Activated CD4-positive, alpha-beta T cell treated with anti-CD3 and anti-CD28 coated beads, Interleukin-2, amount 10 ng/mL, durations not matched to agents 7 days and 5 days (primary cell): ENCODE data around the gene SSC5D. TPM values are rescaled to one million over a fixed set of nuclear protein-coding genes. Genes with fewer than 3 reads are reported as not detected.

ENCODE experiments used
- CTCF ChIA-PET: fragments of 350-600 bp; sonication (Branson Sonifier 250); formaldehyde crosslinking; loops from one replicate; lab custom pipeline; 2021; ENCODE audit warnings: antibody characterized with exemption; lab: Charles Lee
- POLR2A ChIA-PET: fragments of 350-600 bp; sonication (Branson Sonifier 250); formaldehyde crosslinking; loops from one replicate; lab custom pipeline; 2021; ENCODE audit warnings: antibody characterized with exemption; lab: Charles Lee
- DNase-seq: peaks from one replicate; pipeline ENCODE4 v3.0.0-alpha.2; 2020
- H3K27ac Mint-ChIP-seq: one replicate; pipeline ENCODE4 v1.8.0; 2021; ENCODE audit warnings: mild to moderate bottlenecking, moderate library complexity, mixed read lengths
- H3K27me3 Mint-ChIP-seq: one replicate; pipeline ENCODE4 v1.8.0; 2021; ENCODE audit warnings: mixed read lengths
- H3K36me3 Mint-ChIP-seq: one replicate; pipeline ENCODE4 v1.8.0; 2021; ENCODE audit warnings: low read depth, mixed read lengths
- H3K4me1 Mint-ChIP-seq: one replicate; pipeline ENCODE4 v1.8.0; 2021; ENCODE audit warnings: mixed read lengths
- H3K4me3 Mint-ChIP-seq: one replicate; pipeline ENCODE4 v1.8.0; 2021; ENCODE audit warnings: mild to moderate bottlenecking, moderate library complexity, mixed read lengths
- H3K9me3 Mint-ChIP-seq: one replicate; pipeline ENCODE4 v1.8.0; 2021; ENCODE audit warnings: mixed read lengths
- total RNA-seq, 2 experiments: library from RNA; stranded (reverse); gene quantifications; one replicate each; pipeline ENCODE4 v1.2.3, GENCODE V29; 2021

Gene SSC5D
- total RNA-seq, 2 experiments from 2014 or later: 0.42 to 0.98 TPM

DNA sequence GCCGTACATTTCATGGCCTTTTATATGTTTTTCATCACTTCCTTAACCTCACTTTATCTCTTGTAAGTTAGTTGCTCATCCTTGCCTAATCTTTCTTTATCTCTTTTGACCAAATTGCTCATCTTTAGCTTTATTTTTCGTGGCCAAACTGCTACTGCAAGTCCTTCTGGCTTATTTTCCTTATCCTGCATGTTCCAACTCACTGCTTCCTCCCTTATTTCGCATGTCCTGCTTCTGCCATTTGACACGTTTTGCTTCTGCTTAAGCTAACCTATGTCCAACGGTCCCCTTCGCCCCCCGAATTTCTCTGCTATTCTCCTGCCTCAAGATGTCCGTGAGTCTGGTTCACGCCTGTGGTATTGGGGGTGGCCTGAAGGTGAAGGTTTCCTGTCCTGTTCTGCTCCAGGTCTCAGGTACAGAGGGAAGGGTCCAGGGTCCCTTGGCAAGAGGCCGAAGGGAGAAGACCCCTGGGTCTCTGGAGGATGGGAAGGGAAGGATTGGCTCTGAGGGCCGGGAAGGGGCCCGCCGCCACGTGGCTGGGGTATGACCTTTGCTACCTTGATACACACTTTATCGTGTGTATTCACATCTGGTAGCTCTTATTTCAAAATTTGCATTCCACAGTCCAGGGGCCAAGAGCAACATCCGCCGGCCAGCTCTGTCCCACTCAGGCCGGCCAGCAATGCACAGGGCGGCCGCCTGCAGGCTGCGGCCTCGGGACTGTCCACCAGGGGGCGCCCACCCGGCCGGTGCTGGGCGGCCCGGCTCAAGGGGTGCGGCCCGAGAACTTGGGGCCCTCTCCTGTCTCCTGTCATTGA is 20.8 kb upstream of the SSC5D start:
- CTCF ChIA-PET: interaction anchor here (0.5 to 3.0 kb wide), 16 partner anchors 9 to 1377 kb away, joined by 3 to 22 read pairs (median 3); partner anchors contain the start of genes U2AF2 and ZNF628
- POLR2A ChIA-PET: interaction anchor here (0.5 kb wide), 1 partner anchor 9 kb away, joined by 3 read pairs; the partner anchor contains the start of gene ZNF628
- H3K9me3 Mint-ChIP-seq: no peaks in the 10 kb centered on the region
- DNase-seq: peak; percentile 65
- peaks cover 2% of the 10 kb centered on the region for H3K27me3 Mint-ChIP-seq
- H3K36me3 Mint-ChIP-seq: no peaks in the 10 kb centered on the region
- H3K4me1 Mint-ChIP-seq: peaks cover 7% of the 10 kb centered on the region
- H3K27ac Mint-ChIP-seq: peak overlapping the region; percentile 9
- no peak overlapping the region for H3K4me3 Mint-ChIP-seq

DNA sequence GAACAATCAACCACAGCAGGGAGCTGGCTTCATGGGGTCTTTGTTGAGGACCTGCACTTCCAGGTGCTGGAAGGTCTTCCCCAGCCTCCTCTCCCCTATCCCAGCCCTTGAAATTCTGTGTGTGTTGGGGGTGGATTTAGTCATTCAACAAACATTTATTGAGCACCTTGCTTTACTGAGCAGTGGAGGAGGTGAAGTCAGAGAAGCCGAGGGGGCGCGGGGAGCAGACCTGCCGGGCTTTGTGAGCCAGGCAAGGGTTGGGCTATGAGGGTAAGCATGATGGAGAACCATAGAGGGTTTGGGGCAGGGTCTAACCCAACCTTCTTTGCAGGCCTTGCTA is 20.2 kb upstream of the SSC5D start:
- POLR2A ChIA-PET: no interaction called here
- no peak overlapping the region for H3K4me3 Mint-ChIP-seq
- CTCF ChIA-PET: interaction anchor here (0.5 to 3.0 kb wide), 14 partner anchors 9 to 797 kb away, joined by 3 to 22 read pairs (median 5); partner anchors contain the start of gene ZNF628

GRCh38 chr19:55471266-55471665 is 17.0 kb upstream of the SSC5D start:
- ChIA-PET POLR2A (no interaction called here), CTCF (interaction anchor here (1.3 kb wide), 1 partner anchor 33 kb away, joined by 8 read pairs; no protein-coding TSS in a partner anchor)
- Mint-ChIP-seq H3K4me3 (no peak overlapping the region), H3K27me3 (peaks cover 2% of the 10 kb centered on the region), H3K4me1 (peaks cover 6% of the 10 kb centered on the region), H3K36me3 (no peaks in the 10 kb centered on the region), H3K27ac (no peak overlapping the region), H3K9me3 (no peaks in the 10 kb centered on the region)
- DNase-seq: no peak

More for the DNA sequence above, 20.2 kb upstream of the SSC5D start:
- Mint-ChIP-seq H3K27ac (no peak overlapping the region), H3K27me3 (peaks cover 2% of the 10 kb centered on the region), H3K9me3 (no peaks in the 10 kb centered on the region), H3K4me1 (peaks cover 3% of the 10 kb centered on the region), H3K36me3 (no peaks in the 10 kb centered on the region)
- no peak for DNase-seq

DNA sequence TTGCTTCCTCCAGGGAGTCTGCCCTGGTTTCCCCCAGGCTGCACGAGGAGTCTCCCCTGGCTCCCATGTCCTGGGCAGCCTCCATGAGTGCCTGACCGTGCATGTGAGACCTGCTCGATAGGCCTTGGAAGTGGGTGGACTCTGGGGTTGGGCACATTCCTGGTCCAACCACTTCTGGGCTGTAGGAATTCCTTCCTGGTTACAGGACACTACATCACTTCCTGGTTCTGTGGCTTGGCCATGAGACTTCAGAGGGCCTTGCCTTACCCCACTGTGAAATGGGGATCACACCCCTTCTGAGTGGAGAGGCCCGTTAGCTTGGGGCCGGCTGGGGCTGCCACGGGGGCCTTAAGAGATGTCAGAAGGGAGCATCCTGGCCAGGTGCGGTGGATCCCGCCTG is 15.8 kb upstream of the SSC5D start:
- CTCF ChIA-PET: no interaction called here

DNA sequence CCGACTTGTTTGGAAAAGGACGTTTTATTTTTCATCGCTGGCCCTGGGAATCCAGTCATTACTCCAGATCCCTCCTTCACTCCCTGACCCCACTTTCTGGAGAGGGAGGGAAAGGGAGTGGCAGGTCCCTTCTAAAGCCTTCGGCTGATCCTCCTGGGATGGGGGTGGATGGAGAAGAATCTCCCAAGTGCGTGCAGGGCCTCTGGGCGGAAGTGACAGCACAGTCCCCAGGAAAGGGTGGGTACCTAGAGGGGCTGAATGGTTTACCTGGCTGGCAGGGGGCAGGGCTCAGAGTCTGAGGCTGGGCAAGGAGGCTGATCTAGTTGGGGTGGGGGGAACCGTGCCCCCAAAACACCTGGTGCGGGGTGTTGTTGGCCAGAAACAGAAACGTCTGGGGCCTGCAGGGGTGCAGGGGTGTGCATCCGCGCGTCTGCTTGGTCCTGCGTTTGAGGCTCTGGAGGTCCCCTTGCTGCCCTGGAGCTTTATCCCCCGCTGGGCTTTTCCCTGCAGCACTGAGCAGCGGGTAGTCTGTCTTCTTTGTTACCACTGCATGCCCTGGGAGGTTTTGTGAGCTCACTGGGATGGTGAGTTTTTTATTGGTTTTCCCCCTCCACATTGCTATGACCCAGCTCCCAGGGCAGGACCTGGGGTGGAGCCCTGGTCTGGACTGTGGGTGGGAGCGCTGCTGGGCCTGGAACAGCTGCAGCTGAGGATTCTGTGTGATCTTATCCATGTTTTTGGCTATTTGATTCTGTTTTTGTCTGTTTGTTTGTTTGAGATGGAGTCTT is 14.8 kb upstream of the SSC5D start:
- POLR2A ChIA-PET: no interaction called here
- peak overlapping the region; percentile 72 for H3K27ac Mint-ChIP-seq
- no peak for DNase-seq
- no peaks in the 10 kb centered on the region for H3K27me3 Mint-ChIP-seq
- no peak overlapping the region for H3K4me3 Mint-ChIP-seq
- H3K9me3 Mint-ChIP-seq: no peaks in the 10 kb centered on the region
- peaks cover 16% of the 10 kb centered on the region for H3K4me1 Mint-ChIP-seq
- H3K36me3 Mint-ChIP-seq: no peaks in the 10 kb centered on the region
- CTCF ChIA-PET: interaction anchor here (1.3 to 2.1 kb wide), 2 partner anchors 12 to 30 kb away, joined by 3 to 8 read pairs; partner anchors contain the start of gene ISOC2

More for the DNA sequence above, 15.8 kb upstream of the SSC5D start:
- H3K27me3 Mint-ChIP-seq: no peaks in the 10 kb centered on the region
- POLR2A ChIA-PET: no interaction called here
- no peaks in the 10 kb centered on the region for H3K9me3 Mint-ChIP-seq
- H3K4me3 Mint-ChIP-seq: no peak overlapping the region
- peaks cover 10% of the 10 kb centered on the region for H3K4me1 Mint-ChIP-seq
- no peaks in the 10 kb centered on the region for H3K36me3 Mint-ChIP-seq
- H3K27ac Mint-ChIP-seq: no peak overlapping the region
- DNase-seq: no peak

DNA sequence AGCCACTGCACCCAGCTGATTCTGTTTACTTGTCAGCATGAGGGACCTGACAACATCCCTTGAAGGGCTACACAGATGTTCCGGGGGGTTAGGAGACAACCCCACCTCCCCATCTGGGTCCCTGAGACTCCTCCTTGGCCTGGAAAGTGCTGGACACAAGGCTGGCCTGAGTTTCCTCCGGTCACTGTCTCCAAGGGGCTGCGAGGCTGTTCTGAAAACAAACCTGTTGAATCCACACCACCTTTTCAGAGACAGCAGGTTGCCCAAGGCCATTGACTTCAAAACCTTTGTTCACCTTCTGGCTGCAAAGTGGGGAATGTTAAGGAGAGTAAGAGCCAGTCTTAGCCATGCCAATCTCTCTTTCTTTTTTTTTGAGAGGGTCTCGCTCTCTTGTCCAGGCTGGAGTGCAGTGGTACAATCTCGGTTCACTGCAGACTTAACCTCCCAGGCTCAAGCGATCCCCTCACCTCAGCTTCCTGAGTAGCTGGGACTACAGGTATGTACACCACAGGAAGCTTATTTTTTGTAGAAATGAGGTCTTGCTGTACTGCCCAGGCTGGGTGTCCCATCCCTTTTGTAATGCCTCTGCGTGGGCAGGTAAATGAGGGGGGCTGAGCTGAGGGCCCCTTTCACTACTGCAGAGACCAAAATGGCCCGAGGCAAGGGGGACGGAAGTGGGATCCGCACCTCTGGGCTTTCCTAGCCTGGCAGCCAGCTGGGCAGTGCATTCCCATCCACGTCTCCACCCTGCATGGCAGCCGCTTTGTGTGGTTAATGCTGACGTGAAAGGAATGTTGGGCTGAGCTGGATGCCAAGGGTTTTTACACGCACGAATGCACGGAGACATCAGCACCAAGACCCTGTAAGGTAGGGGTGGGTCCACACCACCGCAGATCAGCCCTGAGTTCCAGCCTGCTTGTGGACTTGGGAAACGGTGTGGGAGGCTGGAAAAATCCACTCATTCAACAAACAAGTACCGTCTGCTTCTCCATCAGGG is 13.7 kb upstream of the SSC5D start:
- DNase-seq: no peak
- no peaks in the 10 kb centered on the region for H3K9me3 Mint-ChIP-seq
- H3K36me3 Mint-ChIP-seq: no peaks in the 10 kb centered on the region
- no peak overlapping the region for H3K27ac Mint-ChIP-seq
- no peak overlapping the region for H3K4me3 Mint-ChIP-seq
- H3K27me3 Mint-ChIP-seq: no peaks in the 10 kb centered on the region
- H3K4me1 Mint-ChIP-seq: peaks cover 26% of the 10 kb centered on the region
- ChIA-PET POLR2A (no interaction called here), CTCF (interaction anchor here (2.1 kb wide), 1 partner anchor 29 kb away, joined by 8 read pairs; no protein-coding TSS in a partner anchor)

- H3K27me3 Mint-ChIP-seq: no peaks in the 10 kb centered on the region
- peaks cover 2% of the 10 kb centered on the region for H3K36me3 Mint-ChIP-seq
- peaks cover 33% of the 10 kb centered on the region for H3K4me1 Mint-ChIP-seq
- peak within 1 kb of the TSS; percentile 90 for H3K27ac Mint-ChIP-seq
- H3K4me3 Mint-ChIP-seq: peak within 1 kb of the TSS; percentile 87
- ChIA-PET CTCF (interaction anchor here (0.7 to 2.7 kb wide), 8 partner anchors 8 to 303 kb away, joined by 3 to 17 read pairs (median 3); partner anchors contain the start of gene KMT5C), POLR2A (interaction anchor here (0.6 to 1.0 kb wide), 2 partner anchors 9 kb away, joined by 3 to 5 read pairs; partner anchors contain the start of gene NAT14)
- H3K9me3 Mint-ChIP-seq: no peaks in the 10 kb centered on the region
- DNase-seq: peak; percentile 98
Measured at GRCh38 chr19:55476100-55476775, 12.0 kb upstream of the SSC5D start, which contains the start of gene ZNF628. Gene ZNF628, plus strand, starts transcription at chr19:55476617. Its CDS starts 3,294 bp downstream, at chr19:55479911.

- Mint-ChIP-seq H3K27me3 (no peaks in the 10 kb centered on the region), H3K4me1 (peaks cover 33% of the 10 kb centered on the region), H3K4me3 (peak overlapping the region; percentile 87), H3K36me3 (peaks cover 2% of the 10 kb centered on the region), H3K27ac (peak overlapping the region; percentile 74), H3K9me3 (no peaks in the 10 kb centered on the region)
- POLR2A ChIA-PET: no interaction called here
- CTCF ChIA-PET: interaction anchor here (0.7 to 2.7 kb wide), 4 partner anchors 10 to 26 kb away, joined by 3 to 17 read pairs (median 8); no protein-coding TSS in a partner anchor
- DNase-seq: no peak
Measured at GRCh38 chr19:55477905-55478304, 10.3 kb upstream of the SSC5D start.

DNA sequence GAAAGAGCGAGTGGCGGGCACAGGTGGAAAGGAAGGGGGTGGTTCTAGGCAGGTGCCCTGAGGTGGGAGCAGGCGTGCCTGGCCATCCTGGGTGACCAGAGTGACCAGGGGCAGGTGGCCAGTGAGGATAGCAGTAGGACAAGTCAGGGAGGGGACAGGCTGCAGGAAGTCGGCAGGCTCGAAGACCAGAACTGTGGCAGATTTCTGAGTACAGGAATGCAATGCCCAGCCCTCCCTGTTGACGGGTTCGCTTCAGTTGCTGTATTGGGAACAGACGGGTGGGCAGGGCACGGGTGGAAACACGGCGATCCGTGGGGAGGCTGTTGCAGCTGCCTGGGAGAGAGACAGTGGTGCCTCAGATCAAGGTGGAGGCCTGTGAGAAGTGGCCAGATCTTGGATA is 9.9 kb upstream of the SSC5D start:
- H3K27ac Mint-ChIP-seq: no peak overlapping the region
- H3K4me1 Mint-ChIP-seq: peaks cover 33% of the 10 kb centered on the region
- POLR2A ChIA-PET: no interaction called here

GRCh38 chr19:55479045-55479444 is 9.2 kb upstream of the SSC5D start:
- Mint-ChIP-seq H3K4me1 (peaks cover 33% of the 10 kb centered on the region), H3K27me3 (no peaks in the 10 kb centered on the region), H3K27ac (no peak overlapping the region), H3K9me3 (no peaks in the 10 kb centered on the region), H3K36me3 (peaks cover 2% of the 10 kb centered on the region), H3K4me3 (peak overlapping the region; percentile 11)
- ChIA-PET POLR2A (no interaction called here), CTCF (no interaction called here)
- no peak for DNase-seq

More for the DNA sequence above, 9.9 kb upstream of the SSC5D start:
- Mint-ChIP-seq H3K36me3 (peaks cover 2% of the 10 kb centered on the region), H3K9me3 (no peaks in the 10 kb centered on the region), H3K4me3 (peak overlapping the region; percentile 87), H3K27me3 (no peaks in the 10 kb centered on the region)
- no peak for DNase-seq
- CTCF ChIA-PET: interaction anchor here (0.7 to 2.7 kb wide), 3 partner anchors 23 to 26 kb away, joined by 3 to 11 read pairs (median 5); no protein-coding TSS in a partner anchor
